HepG2 (cell line): ENCODE data around the gene NAB2. TPM values are rescaled to one million over a fixed set of nuclear protein-coding genes. Genes with fewer than 3 reads are reported as not detected.

Source experiments
- ATAC-seq: fragments of 200-7000 bp; cut with Tn5 transposase; 3 replicates; pipeline ENCODE4 v1.9.1; 2020; ENCODE audit warnings: mild to moderate bottlenecking, moderate library complexity
- BruUV-seq: library from RNA; stranded (reverse); fragments of 400-500 nt; replicated peaks from 2 replicates; lab custom pipeline; 2021; lab: Mats Ljungman, UMichigan
- CTCF ChIA-PET: fragments of 300-600 bp; formaldehyde crosslinking; extraction: SDS; loops from one replicate; lab custom pipeline; 2021; ENCODE audit warnings: low total read pairs, inconsistent platforms, low intra/inter-chr PET ratio; lab: Yijun Ruan, JAX
- POLR2A ChIA-PET: fragments of 350-600 bp; sonication (Branson Sonifier 250); formaldehyde crosslinking; loops from one replicate; lab custom pipeline; 2020; ENCODE audit warnings: antibody characterized with exemption, inconsistent platforms; lab: Yijun Ruan, JAX
- DNase-seq: peaks from one replicate; pipeline ENCODE4 v3.0.0-alpha.2; 2015; ENCODE audit warnings: low spot score
- FAIRE-seq: peaks from 3 replicates; lab custom pipeline; 2011; peaks lifted over from hg19 to GRCh38; lab: Jason Lieb, UNC
- H2AFZ ChIP-seq: one replicate; pipeline ENCODE4 v1.6.1; 2011; ENCODE audit warnings: low read length, inconsistent platforms
- H3K27ac ChIP-seq: fragments of 300-600 bp; 3 replicates; pipeline ENCODE4 v1.8.0; 2011; ENCODE audit warnings: mixed run types, mild to moderate bottlenecking, mixed read lengths, low read length, inconsistent platforms; ENCODE audit not compliant: insufficient read depth; ENCODE audit errors: extremely low read length
- H3K27me3 ChIP-seq, 2 experiments: fragments of 200-600 bp in 1 of 2; 2 replicates in 1 of 2; 3 replicates in 1 of 2; pipeline versions ENCODE4 v1.6.0 to v1.8.0; 2011; ENCODE audit warnings: low read length in 2 of 2, mild to moderate bottlenecking in 2 of 2, moderate library complexity in 2 of 2, inconsistent platforms in 1 of 2; ENCODE audit not compliant: insufficient read depth in 2 of 2, control insufficient read depth in 1 of 2
- H3K36me3 ChIP-seq, 2 experiments: fragments of 200-600 bp in 1 of 2; replicated peaks in 1 of 2; 2 replicates in 1 of 2; 3 replicates in 1 of 2; pipeline versions ENCODE4 v1.5.1 to v1.8.0; 2011; ENCODE audit warnings: low read length in 2 of 2, inconsistent platforms in 1 of 2; ENCODE audit not compliant: insufficient read depth in 2 of 2, control insufficient read depth in 1 of 2
- H3K4me1 ChIP-seq: 2 replicates; pipeline ENCODE4 v1.5.1; 2012; ENCODE audit warnings: low read length, inconsistent platforms; ENCODE audit not compliant: insufficient read depth
- H3K4me2 ChIP-seq: 2 replicates; pipeline ENCODE4 v1.6.0; 2011; ENCODE audit warnings: low read depth, low read length, inconsistent platforms
- H3K4me3 ChIP-seq, 3 experiments: fragments of 200-600 bp in 1 of 3; sonication (generic), shearing (Covaris generic) in 1 of 3; replicated peaks in 1 of 3; 2 replicates each; pipeline ENCODE4 v1.5.1; 2011 to 2016; ENCODE audit warnings: low read length in 3 of 3, inconsistent platforms in 2 of 3, low read depth in 2 of 3, mild to moderate bottlenecking in 2 of 3, control low read depth in 1 of 3, mixed read lengths in 1 of 3; ENCODE audit not compliant: insufficient read depth in 1 of 3
- H3K79me2 ChIP-seq: one replicate; pipeline ENCODE4 v1.6.1; 2011; ENCODE audit warnings: low read length, inconsistent platforms; ENCODE audit not compliant: insufficient read depth
- H3K9ac ChIP-seq: 2 replicates; pipeline ENCODE4 v1.6.0; 2011; ENCODE audit warnings: mild to moderate bottlenecking, low read depth, low read length, inconsistent platforms; ENCODE audit not compliant: insufficient read depth
- H3K9me3 ChIP-seq: 2 replicates; pipeline ENCODE4 v1.5.1; 2012; ENCODE audit warnings: mild to moderate bottlenecking, low read length
- H4K20me1 ChIP-seq: 2 replicates; pipeline ENCODE4 v1.6.0; 2011; ENCODE audit warnings: inconsistent platforms, mild to moderate bottlenecking, low read length, moderate library complexity; ENCODE audit not compliant: insufficient read depth
- CAMTA2 ChIP-seq: sonication (generic); formaldehyde crosslinking; IDR thresholded peaks from 2 replicates; pipeline ENCODE4 v1.4.0; 2020; ENCODE audit warnings: mild to moderate bottlenecking, missing genetic modification reagents, borderline replicate concordance
- FOSL1 ChIP-seq: sonication (generic); formaldehyde crosslinking; IDR thresholded peaks from 2 replicates; pipeline ENCODE4 v1.9.0; 2021; ENCODE audit warnings: missing genetic modification reagents, borderline replicate concordance
- GATAD1 ChIP-seq: IDR thresholded peaks from 2 replicates; pipeline ENCODE4 v1.6.1; 2016; ENCODE audit warnings: missing genetic modification reagents, missing compliant biosample characterization
- HNRNPL ChIP-seq: fragments of 200-400 bp; formaldehyde crosslinking; IDR thresholded peaks from 2 replicates; pipeline ENCODE4 v1.6.1; 2017; ENCODE audit warnings: mild to moderate bottlenecking, low read depth, low read length
- JUNB ChIP-seq: sonication (generic); formaldehyde crosslinking; IDR thresholded peaks from 2 replicates; pipeline ENCODE4 v1.8.0; 2022; ENCODE audit warnings: missing genetic modification reagents, mild to moderate bottlenecking, borderline replicate concordance
- MTF1 ChIP-seq: sonication (generic); formaldehyde crosslinking; IDR thresholded peaks from 2 replicates; pipeline ENCODE4 v1.5.0; 2020; ENCODE audit warnings: missing genetic modification reagents
- NFE2L1 ChIP-seq: sonication (generic); formaldehyde crosslinking; IDR thresholded peaks from 2 replicates; pipeline ENCODE4 v1.4.0; 2020; ENCODE audit warnings: missing genetic modification reagents, mild to moderate bottlenecking, borderline replicate concordance
- PHF5A ChIP-seq: IDR thresholded peaks from one replicate; pipeline ENCODE4 v1.6.1; 2018; ENCODE audit warnings: low read depth, missing genetic modification reagents; ENCODE audit not compliant: unreplicated experiment
- PITX1 ChIP-seq: sonication (generic); formaldehyde crosslinking; IDR thresholded peaks from 2 replicates; pipeline ENCODE4 v1.5.1; 2020; ENCODE audit warnings: mild to moderate bottlenecking, missing genetic modification reagents
- POLR2AphosphoS5 ChIP-seq: IDR thresholded peaks from 2 replicates; pipeline ENCODE4 v1.6.1; 2012; ENCODE audit warnings: low read depth, low read length
- RBFOX2 ChIP-seq: fragments of 200-400 bp; formaldehyde crosslinking; IDR thresholded peaks from 2 replicates; pipeline ENCODE4 v1.6.1; 2017; ENCODE audit warnings: low read depth, mild to moderate bottlenecking, low read length
- SP140L ChIP-seq: sonication (generic); formaldehyde crosslinking; IDR thresholded peaks from 2 replicates; pipeline ENCODE4 v1.4.0; 2020; ENCODE audit warnings: missing genetic modification reagents, borderline replicate concordance
- SP4 ChIP-seq: sonication (generic); formaldehyde crosslinking; IDR thresholded peaks from 2 replicates; pipeline ENCODE4 v1.8.1; 2023; ENCODE audit warnings: mild to moderate bottlenecking, missing genetic modification reagents
- STAG1 ChIP-seq: sonication (generic); formaldehyde crosslinking; IDR thresholded peaks from 2 replicates; pipeline ENCODE4 v1.4.0; 2020; ENCODE audit warnings: missing genetic modification reagents
- YEATS2 ChIP-seq: sonication (generic); formaldehyde crosslinking; IDR thresholded peaks from 2 replicates; pipeline ENCODE4 v1.4.0; 2020; ENCODE audit warnings: missing genetic modification reagents, borderline replicate concordance
- ZEB1 ChIP-seq: IDR thresholded peaks from 2 replicates; pipeline ENCODE4 v1.6.1; 2012; ENCODE audit warnings: mild to moderate bottlenecking, low read depth, inconsistent platforms; ENCODE audit not compliant: insufficient replicate concordance
- ZMYM2 ChIP-seq: sonication (generic); formaldehyde crosslinking; IDR thresholded peaks from 2 replicates; pipeline ENCODE4 v1.8.0; 2022; ENCODE audit warnings: mild to moderate bottlenecking, missing genetic modification reagents
- ZNF331 ChIP-seq: sonication (generic); formaldehyde crosslinking; IDR thresholded peaks from 2 replicates; pipeline ENCODE4 v1.4.0; 2020; ENCODE audit warnings: missing genetic modification reagents
- WGBS: methylation state at CpG from one replicate; pipeline ENCODE4 v1.1.6; 2017; ENCODE audit warnings: low lambda C conversion rate; 5-methylcytosine and 5-hydroxymethylcytosine counted together
- in situ Hi-C: cut with HindIII; loops from 2 replicates; pipeline ENCODE4 v1.10.0; 2017; ENCODE audit warnings: low pct_unique_long_range_greater_than_20kb; ENCODE audit not compliant: extremely low pct_ligation_motif_present
- intact Hi-C: fragments of 100-400 bp; cut with micrococcal nuclease; formaldehyde crosslinking; loops from one replicate; pipeline ENCODE4 v1.10.0; 2022; ENCODE audit not compliant: unreplicated experiment
- polyA plus RNA-seq, 8 experiments: library from polyadenylated mRNA; depleted of rRNA in 3 of 8; stranded (reverse) in 7 of 8; unstranded in 1 of 8; fragments of >200 nt; fragmentation: Illumina TruSeq in 4 of 8; extraction: Trizol in 4 of 8; gene quantifications; 2 replicates each; pipeline versions ENCODE4 v1.2.1 to v1.2.3, GENCODE V29; 2011 to 2016; ENCODE audit warnings: low read depth in 4 of 8, missing spikeins in 1 of 8, mixed read lengths in 1 of 8; ENCODE audit not compliant: insufficient read depth in 1 of 8
- total RNA-seq, 5 experiments: library from RNA; depleted of rRNA; stranded (reverse); fragments of >200 nt; fragmentation: Illumina TruSeq; extraction: Trizol; gene quantifications; 2 replicates each; pipeline ENCODE4 v1.2.3, GENCODE V29; 2016; ENCODE audit warnings: low read depth in 1 of 5
- TF ChIP-seq, protein P1 (sequence below): sonication (generic); formaldehyde crosslinking; IDR thresholded peaks from 2 replicates; pipeline ENCODE4 v1.4.0; 2020; ENCODE audit warnings: missing genetic modification reagents
- TF ChIP-seq, protein P2 (sequence below): sonication (generic); formaldehyde crosslinking; IDR thresholded peaks from 2 replicates; pipeline ENCODE4 v1.5.1; 2020; ENCODE audit warnings: mild to moderate bottlenecking, moderate library complexity, missing genetic modification reagents
- TF ChIP-seq, protein P3 (sequence below): sonication (generic); formaldehyde crosslinking; IDR thresholded peaks from 2 replicates; pipeline ENCODE4 v1.5.0; 2020; ENCODE audit warnings: mild to moderate bottlenecking, missing genetic modification reagents, moderate library complexity

The NAB2 gene
- total and polyA plus RNA-seq, 2 of the 13 experiments (the other 11 are each of a cell fraction or from before 2014, with no cell fraction given): 11.7 to 12.9 TPM

DNA sequence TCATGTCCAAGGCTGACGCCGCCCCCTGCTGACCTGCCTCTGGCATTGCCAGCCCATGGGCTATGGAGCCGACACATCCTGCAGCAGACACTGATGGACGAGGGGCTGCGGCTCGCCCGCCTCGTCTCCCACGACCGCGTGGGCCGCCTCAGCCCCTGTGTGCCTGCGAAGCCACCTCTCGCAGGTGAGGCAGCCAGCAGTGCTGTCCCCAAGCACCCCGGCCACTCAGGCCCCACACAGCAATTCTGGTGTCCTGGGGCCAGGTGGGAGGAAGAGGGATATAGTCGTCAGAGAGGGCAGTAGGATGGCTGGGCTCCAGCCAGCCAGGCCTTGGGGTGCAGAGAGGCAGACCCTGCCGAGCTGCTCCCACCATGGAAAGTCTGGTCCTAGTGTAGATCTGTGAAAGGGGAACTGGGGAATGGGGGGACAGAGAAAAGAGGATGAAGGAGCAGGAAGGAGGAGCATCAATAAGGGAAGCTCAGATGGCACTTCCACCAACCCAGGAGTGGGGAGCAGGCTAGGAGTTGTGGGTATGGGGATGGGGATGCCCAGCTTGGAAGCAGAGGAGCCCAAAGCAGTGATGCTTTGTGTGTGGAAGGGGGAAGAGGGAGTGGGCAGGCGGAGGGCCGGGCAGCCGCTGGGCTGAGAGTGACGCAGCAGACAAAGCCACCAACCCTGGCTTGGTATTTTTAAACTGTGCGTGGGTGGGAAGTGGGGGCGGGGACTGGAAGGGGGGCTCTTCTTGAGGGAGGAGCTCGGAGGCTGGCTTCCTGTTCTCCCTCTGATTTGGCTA lies 4.7 kb downstream of the NAB2 start:
- CTCF ChIA-PET: interaction anchor here (1.2 to 1.4 kb wide), 2 partner anchors 19 to 24 kb away, joined by 5 to 11 read pairs; no protein-coding TSS in a partner anchor
- no peaks in the 10 kb centered on the region for H3K9me3 ChIP-seq
- FAIRE-seq (no peak), ATAC-seq (peak; percentile 19; the same call in 2 of the 3 replicates), DNase-seq (no peak)
- H2AFZ ChIP-seq: no peak overlapping the region
- no peak overlapping the region for H3K4me2 ChIP-seq
- POLR2A ChIA-PET: interaction anchor here (2.0 to 13.5 kb wide), 4 partner anchors 8 to 24 kb away, joined by 7 to 309 read pairs (median 14); partner anchors contain the start of genes NEMP1 and STAT6
- no peak overlapping the region for H3K4me3 ChIP-seq
- H3K27ac ChIP-seq: no peak overlapping the region
- H4K20me1 ChIP-seq: 0 out of 2 replicates have a peak, but pooled peaks cover 6% of the 10 kb centered on the region
- 95% methylated on average over 21 of the region's 24 CpGs for WGBS
- H3K9ac ChIP-seq: no peak overlapping the region
- BruUV-seq: no TSS peak
- peaks cover 15% of the 10 kb centered on the region for H3K79me2 ChIP-seq
- H3K36me3 ChIP-seq: peaks cover 13 to 37% of the 10 kb centered on the region in 2 experiments; a peak in 4 of 5 replicates
- no peaks in the 10 kb centered on the region; a peak in 1 of 5 replicates for H3K27me3 ChIP-seq
- in situ Hi-C loops (no loop called here), intact Hi-C loops (loop anchor here (1.0 to 2.0 kb wide), 2 partner anchors 15 to 24 kb away; partner anchors contain the start of gene NEMP1)
- H3K4me1 ChIP-seq: peaks cover 33% of the 10 kb centered on the region
- TF ChIP-seq ZEB1: no peak
- no peak for TF ChIP-seq POLR2AphosphoS5
- no peak for TF ChIP-seq NFE2L1 (CRISPR knock-in tag)
- no peak for TF ChIP-seq PHF5A (CRISPR knock-in tag)
- TF ChIP-seq JUNB: no peak
- TF ChIP-seq, protein P1, sequence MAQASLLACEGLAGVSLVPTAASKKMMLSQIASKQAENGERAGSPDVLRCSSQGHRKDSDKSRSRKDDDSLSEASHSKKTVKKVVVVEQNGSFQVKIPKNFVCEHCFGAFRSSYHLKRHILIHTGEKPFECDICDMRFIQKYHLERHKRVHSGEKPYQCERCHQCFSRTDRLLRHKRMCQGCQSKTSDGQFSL: no peak
- TF ChIP-seq, protein P2, sequence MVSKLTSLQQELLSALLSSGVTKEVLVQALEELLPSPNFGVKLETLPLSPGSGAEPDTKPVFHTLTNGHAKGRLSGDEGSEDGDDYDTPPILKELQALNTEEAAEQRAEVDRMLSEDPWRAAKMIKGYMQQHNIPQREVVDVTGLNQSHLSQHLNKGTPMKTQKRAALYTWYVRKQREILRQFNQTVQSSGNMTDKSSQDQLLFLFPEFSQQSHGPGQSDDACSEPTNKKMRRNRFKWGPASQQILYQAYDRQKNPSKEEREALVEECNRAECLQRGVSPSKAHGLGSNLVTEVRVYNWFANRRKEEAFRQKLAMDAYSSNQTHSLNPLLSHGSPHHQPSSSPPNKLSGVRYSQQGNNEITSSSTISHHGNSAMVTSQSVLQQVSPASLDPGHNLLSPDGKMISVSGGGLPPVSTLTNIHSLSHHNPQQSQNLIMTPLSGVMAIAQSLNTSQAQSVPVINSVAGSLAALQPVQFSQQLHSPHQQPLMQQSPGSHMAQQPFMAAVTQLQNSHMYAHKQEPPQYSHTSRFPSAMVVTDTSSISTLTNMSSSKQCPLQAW (CRISPR knock-in tag): no peak
- TF ChIP-seq GATAD1: no peak
- TF ChIP-seq, protein P3, sequence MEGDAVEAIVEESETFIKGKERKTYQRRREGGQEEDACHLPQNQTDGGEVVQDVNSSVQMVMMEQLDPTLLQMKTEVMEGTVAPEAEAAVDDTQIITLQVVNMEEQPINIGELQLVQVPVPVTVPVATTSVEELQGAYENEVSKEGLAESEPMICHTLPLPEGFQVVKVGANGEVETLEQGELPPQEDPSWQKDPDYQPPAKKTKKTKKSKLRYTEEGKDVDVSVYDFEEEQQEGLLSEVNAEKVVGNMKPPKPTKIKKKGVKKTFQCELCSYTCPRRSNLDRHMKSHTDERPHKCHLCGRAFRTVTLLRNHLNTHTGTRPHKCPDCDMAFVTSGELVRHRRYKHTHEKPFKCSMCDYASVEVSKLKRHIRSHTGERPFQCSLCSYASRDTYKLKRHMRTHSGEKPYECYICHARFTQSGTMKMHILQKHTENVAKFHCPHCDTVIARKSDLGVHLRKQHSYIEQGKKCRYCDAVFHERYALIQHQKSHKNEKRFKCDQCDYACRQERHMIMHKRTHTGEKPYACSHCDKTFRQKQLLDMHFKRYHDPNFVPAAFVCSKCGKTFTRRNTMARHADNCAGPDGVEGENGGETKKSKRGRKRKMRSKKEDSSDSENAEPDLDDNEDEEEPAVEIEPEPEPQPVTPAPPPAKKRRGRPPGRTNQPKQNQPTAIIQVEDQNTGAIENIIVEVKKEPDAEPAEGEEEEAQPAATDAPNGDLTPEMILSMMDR (CRISPR knock-in tag): peak; percentile 86
- TF ChIP-seq FOSL1 (CRISPR knock-in tag): no peak
- TF ChIP-seq PITX1 (CRISPR knock-in tag): no peak
- TF ChIP-seq MTF1: no peak
- TF ChIP-seq ZMYM2 (CRISPR knock-in tag): no peak
- TF ChIP-seq CAMTA2 (CRISPR knock-in tag): no peak
- no peak for TF ChIP-seq YEATS2 (CRISPR knock-in tag)
- no peak for TF ChIP-seq ZNF331 (CRISPR knock-in tag)
- TF ChIP-seq SP140L: no peak
- peak; percentile 72 for TF ChIP-seq RBFOX2
- TF ChIP-seq SP4 (CRISPR knock-in tag): no peak
- TF ChIP-seq STAG1: peak; percentile 79
- TF ChIP-seq HNRNPL: peak; percentile 74; the same call in 1 of the 2 replicates
